GM21381 (cell line): ENCODE results near the gene LMBRD1.
"Not testable (repeated sequence)": the region's sequence is repeated elsewhere in the genome, so short reads cannot be mapped to it uniquely, and the experiment has no call there.

Experiments used
- ATAC-seq: cut with Tn5 transposase; IDR thresholded peaks from one replicate; pipeline ENCODE4 v1.9.1; 2021; ENCODE audit warnings: mild to moderate bottlenecking, moderate library complexity; ENCODE audit not compliant: unreplicated experiment

Gene LMBRD1

GRCh38 chr6:69798796-69799195 is 2.0 kb upstream of the LMBRD1 start:
- ATAC-seq: not testable (repeated sequence)

DNA sequence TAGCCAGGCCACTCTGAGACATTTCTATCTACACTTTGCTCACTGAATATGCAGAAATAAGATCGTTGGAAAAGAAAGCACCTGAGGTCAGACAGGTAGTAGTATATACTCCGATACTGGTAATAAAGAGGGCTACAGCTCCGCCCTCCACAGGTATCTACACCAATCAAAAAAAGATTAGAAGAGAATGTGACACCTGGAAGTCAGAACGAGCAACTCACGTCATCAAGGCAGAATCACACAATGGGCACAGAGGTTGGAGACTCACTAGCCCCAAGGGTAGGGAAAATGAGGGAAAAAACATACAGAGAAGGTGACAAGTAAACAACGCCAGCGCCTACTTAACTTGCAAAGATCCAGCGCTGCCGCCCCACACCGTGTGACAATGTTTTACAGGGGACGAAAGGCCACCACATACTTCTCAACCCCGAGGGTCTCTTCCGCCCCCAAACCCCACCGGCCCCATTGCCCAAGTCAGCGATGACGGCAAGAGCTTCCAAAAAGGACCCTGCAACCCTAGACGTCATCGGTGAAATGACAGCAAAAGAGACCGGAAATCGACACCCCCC is 653 bp downstream of the LMBRD1 start:
- ATAC-seq: peak; percentile 32

- peak; percentile 35 for ATAC-seq
Measured at GRCh38 chr6:69795469-69796072, 1.2 kb downstream of the LMBRD1 start.

DNA sequence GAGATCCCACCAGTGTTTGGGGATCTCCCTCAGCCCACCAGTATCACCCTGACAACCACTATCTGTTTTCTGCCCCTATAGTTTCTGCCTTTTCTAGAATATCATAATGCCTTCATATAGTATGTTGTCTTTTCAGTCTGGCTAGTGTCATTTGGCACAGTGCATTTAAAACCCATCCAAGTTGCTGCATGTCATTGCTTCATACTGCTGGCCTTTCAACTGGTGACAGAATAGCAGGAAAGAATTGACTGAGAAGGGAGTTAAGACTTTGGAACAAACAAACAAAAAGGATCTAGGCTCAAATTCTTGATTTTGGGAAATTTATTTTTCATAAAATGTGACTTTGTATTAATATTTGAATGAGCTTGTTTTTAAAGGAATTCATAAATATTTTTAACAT is 4.5 kb downstream of the LMBRD1 start:
- ATAC-seq: no peak

DNA sequence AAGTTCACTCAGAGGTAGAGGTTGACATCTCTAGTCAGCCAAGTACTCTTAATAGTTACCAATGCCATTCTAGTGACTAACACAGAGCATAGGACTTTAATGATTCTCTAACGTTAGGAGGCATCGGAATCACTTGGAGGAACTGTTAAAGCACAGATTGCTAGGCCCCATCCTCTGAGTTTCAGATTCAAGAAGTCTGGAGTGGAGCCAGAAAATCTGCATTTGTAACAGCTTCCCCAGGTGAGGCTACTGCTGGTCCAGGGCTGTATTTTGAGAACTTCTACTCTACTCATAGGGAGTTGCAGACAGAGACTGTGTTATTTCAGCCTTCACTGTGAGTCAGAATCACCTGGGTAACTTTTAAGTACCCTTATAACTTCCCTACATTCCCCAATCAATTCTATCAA is 5.7 kb downstream of the LMBRD1 start:
- ATAC-seq: peak; percentile 57

DNA sequence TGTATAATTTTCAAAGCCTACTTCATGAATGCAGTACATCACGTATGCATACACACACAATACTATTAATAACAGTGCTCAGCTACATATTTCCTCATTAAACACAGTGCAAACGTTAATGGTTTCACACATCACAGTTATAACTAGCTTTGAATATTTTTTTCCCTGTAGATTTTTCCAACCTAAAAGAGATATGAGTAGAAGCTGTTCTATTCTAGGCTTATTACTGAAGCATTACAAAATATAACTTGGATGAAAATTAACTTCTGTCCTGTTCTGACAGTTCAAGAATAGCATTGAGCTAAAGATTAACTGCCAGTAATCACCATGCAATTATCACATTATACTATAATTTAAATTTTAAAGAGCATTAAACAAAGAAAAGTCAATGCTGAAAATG is 6.2 kb downstream of the LMBRD1 start:
- peak; percentile 19 for ATAC-seq

DNA sequence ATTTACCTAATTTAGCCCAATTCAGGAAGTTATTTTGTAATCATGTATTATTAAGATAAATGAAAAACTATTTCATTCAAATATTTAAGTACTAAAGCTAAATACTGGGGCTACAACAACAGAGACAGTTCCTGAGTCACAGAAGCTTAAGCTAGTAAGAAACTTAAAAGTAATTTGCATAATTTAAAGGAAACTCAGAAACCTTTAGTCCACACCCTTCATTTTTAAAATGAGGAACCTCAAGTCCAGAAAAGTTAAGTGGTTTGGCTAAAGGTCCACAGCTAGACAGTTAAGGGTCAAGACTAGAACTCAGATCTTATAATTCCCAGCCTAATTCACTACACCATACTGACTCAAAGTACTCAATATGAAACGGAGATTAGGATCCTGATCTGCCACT is 7.2 kb downstream of the LMBRD1 start:
- ATAC-seq: peak; percentile 38

- not testable (repeated sequence) for ATAC-seq
Measured at GRCh38 chr6:69787436-69787835, 9.4 kb downstream of the LMBRD1 start.

- no peak for ATAC-seq
Measured at GRCh38 chr6:69785697-69786096, 11.1 kb downstream of the LMBRD1 start.

DNA sequence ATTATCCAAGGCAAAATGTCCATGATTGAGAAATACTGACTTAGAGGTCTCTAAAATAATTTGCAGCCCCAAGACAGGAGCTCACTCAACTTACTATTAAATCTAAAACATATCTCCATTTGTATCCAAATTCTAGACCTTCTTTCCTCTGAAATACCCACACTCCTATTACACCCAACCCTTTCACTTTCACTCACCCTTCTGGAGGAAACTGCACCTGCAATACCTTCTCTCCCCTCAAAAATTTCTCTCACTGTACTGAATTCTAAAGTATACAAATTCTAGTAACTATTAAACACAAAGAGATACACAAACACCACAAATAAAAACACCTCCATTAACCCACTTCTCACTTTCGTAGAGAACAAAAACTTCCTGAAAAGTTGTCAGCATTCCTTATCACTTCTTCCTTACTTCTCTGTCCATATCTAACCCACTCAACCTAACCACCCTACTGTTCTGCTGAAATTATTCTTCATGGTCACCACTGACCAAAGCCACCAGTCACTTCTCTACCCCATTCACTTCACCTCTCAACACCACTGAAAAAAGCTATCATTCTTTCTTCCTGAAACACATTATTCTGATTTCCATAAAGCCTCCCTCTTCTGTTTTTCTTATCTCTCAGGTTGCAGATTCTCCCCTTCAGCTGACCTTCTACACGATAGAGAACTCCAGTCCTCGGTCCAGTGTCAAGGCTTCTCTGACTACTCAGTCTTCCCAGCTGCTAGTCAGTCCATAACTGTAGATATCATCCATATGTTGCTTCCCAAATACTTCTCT is 12.0 kb downstream of the LMBRD1 start:
- ATAC-seq: peak; percentile 64

GRCh38 chr6:69783108-69783507 is 13.7 kb downstream of the LMBRD1 start:
- ATAC-seq: no peak

DNA sequence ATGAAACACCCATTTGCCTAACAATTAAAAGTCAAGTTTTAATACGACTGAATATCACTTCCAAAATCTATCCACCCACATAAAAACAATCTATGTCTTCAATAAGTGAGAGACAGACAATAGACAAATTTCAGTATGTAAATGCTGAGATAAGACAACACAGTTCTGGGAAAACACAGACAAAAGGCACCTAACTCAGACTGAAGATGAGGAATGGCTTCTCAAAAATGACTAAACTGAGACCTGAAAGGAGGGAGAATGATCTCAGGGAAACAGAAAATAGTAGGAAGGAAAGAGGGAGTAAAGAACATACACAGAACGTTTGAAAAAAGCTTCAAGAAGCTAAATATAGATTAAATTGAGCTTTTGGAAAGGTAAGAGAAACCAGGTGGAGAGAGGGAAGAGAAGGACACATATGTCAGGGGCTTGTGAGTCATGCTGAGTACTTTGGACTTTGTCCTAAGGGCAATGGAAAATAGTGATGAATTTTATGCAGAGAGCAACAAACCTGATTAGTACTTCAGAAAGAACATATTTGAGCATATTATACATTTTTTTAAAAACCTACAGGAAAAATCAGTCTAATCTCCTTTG is 16.1 kb downstream of the LMBRD1 start:
- no peak for ATAC-seq

GRCh38 chr6:69775941-69776340 is 20.9 kb downstream of the LMBRD1 start:
- no peak for ATAC-seq

DNA sequence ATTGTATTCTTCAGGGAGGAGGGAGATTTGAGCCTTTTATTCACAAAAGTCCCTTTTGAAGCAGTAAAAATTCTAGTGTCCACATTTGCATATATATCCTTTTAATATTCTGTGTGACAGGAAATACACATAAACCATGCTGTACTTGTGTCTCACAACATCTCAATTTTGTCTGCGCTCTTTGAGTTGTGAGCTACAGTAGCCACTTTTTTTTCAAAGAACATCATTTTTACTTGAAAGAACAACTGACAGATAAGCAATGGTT is 21.3 kb downstream of the LMBRD1 start:
- no peak for ATAC-seq

DNA sequence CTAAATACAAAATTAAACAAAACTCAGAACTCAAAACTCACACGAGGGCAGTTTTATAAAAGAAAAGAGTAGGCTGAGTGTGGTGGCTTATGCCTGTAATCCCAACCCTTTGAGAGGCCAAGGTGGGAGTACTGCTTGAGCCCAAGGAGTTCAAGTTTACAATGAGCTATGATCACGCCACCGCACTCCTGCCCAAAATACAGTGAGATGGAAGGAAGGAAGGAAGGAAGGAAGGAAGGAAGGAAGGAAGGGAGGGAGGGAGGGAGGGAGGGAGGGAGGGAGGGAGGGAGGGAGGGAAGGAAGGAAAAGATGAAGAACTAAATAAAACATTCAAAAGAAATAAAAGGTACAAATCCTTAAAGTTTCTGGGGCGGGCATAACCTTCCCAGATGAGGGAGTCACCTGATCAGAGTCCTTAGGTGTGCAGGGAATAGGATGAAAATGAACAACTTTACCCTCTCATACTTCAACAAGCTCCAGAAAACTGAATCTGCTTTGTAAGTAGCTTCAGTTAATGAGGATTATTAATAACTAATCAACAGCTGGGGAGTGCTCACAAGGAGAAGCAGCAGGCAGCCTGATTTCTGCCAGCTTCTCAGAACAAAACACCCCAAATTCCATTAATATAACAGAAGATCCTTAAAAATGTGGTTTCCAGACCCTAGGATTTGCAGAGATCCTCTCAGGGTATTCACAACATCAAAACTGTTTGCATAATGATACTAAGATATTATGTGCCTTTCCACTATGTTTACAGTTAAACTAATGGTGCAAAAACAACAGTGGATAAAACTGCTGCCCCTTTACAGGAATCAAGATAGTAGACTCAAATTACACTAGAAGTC is 21.8 kb downstream of the LMBRD1 start:
- no peak for ATAC-seq

DNA sequence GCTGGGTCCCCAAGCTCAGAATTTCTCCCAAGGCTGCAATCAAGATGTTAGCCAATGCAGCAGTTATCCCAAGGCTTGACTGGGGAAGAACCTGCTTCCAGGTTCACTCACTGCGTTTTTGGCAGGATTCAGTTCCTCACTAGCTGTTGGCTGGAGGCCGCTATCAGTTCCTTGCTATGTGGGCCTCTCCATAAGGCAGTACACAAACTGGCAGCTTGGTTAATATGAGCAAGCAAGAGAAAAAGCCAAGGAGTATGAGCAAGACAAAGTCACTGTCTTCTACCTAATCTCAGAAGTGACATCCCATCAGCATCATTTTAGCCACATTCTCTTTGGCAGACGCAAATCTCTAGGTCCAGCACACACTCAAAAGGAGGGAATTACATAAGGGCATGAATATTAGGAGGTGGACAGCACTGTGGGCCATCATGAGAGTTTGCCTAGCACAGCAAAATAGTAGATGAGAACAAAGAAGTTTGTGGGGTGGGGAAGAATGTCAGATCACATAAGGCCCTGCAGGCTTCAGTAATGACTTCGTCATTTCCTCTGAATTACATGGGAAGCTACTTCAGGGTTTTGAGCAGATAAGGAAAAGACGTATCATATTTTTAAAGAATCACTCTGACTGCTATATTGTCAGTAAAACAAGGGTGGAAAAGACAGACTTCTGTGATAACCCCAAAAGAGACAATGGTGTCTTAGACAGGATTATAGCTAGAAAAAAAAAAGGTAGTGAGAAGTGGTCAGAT is 25.5 kb downstream of the LMBRD1 start:
- ATAC-seq: no peak

DNA sequence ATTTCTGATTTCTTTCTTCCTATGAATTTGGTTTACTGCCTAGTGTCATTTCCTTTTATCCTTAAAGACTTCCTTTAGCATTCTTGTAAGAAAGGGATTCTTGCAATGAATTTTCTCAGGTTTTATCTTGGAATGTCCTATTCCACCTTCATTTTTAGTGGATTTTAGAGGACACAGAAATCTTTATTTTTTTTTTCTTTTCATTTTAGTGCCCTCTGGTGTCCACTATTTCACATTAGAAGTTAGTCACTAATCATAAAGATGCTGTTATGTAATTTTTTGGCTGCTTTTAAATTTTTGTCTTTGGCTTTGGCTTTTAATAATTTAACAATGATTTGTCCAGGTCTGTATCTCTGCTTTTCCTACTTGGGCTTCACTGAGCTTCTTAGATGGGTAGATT is 28.1 kb downstream of the LMBRD1 start:
- ATAC-seq: no peak

GRCh38 chr6:69763763-69764162 is 33.0 kb downstream of the LMBRD1 start:
- ATAC-seq: no peak

DNA sequence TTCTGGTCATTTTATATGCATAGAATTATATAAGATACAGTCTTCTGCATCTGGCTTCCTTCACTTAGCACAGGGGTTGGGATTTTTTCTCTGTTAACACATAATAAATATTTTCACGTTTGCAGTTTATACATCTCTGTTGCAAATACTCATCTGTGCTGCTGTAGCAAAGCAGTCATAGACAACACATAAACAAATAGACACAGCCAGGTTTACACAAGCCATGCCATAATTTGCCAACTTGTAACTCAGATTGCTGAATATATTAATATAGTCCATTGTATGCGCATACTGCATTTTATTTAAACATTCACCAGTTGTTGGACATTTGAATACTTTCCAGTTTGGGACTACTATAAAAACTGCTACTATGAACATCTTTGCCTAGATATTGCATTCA is 35.0 kb downstream of the LMBRD1 start:
- ATAC-seq: no peak

DNA sequence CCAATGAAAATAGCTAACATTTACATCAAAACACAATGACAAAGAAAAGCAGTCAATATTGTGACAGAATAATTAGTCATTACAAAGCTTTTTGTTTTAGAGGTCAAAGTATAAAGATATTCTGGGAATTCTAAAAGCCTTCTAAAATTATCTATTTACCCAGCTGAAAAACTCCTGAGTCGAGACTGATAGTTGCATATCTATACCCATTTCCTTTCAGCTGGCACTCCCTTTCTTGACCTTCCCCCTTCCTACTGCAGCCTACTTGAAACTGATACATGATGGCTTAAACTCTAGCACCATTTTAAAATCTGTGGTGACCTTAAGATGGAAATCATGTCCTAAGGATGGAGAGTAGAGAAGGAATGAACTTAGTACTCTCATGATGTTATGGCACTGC is 38.6 kb downstream of the LMBRD1 start:
- ATAC-seq: no peak

DNA sequence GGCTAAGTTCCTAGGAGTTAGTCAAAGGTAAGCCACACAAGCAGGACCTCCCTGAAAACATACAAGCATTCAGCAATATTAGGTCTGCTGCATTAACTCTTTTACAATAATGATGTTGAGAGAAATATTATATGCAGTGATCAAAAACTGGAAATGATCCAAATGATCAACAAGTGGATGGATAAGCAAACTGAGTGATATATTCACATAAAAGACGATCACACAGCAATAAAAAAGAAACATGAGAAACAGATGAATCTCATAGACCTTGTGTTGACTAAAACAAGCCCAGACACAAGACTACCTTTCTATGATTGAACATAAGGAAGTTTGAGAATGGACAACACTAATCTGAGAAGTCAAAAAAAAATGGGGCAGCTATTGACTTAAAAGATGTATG is 39.9 kb downstream of the LMBRD1 start:
- no peak for ATAC-seq
